ENCODE results near the gene PAPPA2.

The PAPPA2 gene

GRCh38 chr1:176893625-176894352 is 430.8 kb downstream of the PAPPA2 start:
- Histone ChIP-seq H3K4me3 (ENCODE audit: low read length) (no peak overlapping the region), H3K27me3 (replicated peaks; ENCODE audit: control insufficient read depth, insufficient read depth, low read length) (peaks cover 16% of the 10 kb centered on the region), H3K9me3 (ENCODE audit: control insufficient read depth, low read length) (no peaks in the 10 kb centered on the region), H3K4me1 (ENCODE audit: control insufficient read depth, insufficient read depth, low read length) (peaks cover 17% of the 10 kb centered on the region), H3K36me3 (ENCODE audit: control insufficient read depth, insufficient read depth, low read length, severe bottlenecking) (no peaks in the 10 kb centered on the region), H3K9ac (ENCODE audit: low read length) (no peak overlapping the region)
- DNase-seq (ENCODE audit: low read depth): no peak

DNA sequence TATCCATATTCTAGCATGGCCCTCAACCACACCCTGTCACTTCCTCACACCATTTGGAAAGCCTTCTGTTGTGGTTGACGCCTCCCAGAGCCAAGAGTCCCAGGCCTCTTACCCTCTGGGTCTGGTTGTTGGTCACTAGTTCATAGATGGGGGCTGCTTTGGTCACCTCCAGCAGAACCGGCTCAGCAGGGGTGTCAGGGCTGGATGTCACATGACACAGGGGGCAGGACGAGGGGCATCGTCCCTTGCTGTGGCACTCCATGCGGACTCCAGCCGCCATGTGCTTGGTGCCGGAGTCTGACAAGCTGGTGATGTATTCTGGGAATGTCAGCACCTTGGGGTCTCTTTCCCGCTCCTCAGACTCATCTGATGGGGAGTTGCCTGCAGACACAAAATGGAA is 431.5 kb downstream of the PAPPA2 start:
- Histone ChIP-seq H3K4me1 (ENCODE audit: control insufficient read depth, insufficient read depth, low read length) (peaks cover 13% of the 10 kb centered on the region), H3K4me3 (ENCODE audit: low read length) (no peak overlapping the region), H3K9ac (ENCODE audit: low read length) (no peak overlapping the region), H3K27me3 (replicated peaks; ENCODE audit: control insufficient read depth, insufficient read depth, low read length) (peaks cover 21% of the 10 kb centered on the region), H3K9me3 (ENCODE audit: control insufficient read depth, low read length) (no peaks in the 10 kb centered on the region), H3K36me3 (ENCODE audit: control insufficient read depth, insufficient read depth, low read length, severe bottlenecking) (no peaks in the 10 kb centered on the region)
- no peak for DNase-seq (ENCODE audit: low read depth)

Data from adipocyte (in vitro differentiated cells).